ENCODE data around the gene S100A1.
"Not testable (repeated sequence)": the region's sequence is repeated elsewhere in the genome, so short reads cannot be mapped to it uniquely, and the experiment has no call there.

The S100A1 gene

GRCh38 chr1:153658400-153659174, 30.4 kb downstream of the S100A1 start, which contains the start of gene SNAPIN:
SNAPIN (plus strand) TSS chr1:153658703; CDS start chr1:153658744, 41 bp downstream.
- DNase-seq: peak; percentile 68 to 87 (median 80)

GRCh38 chr1:153659175-153659534, 30.9 kb downstream of the S100A1 start:
- DNase-seq: no peak

- DNase-seq: no peak
Measured at GRCh38 chr1:153659656-153660055, 31.4 kb downstream of the S100A1 start.

- DNase-seq: no peak
Measured at GRCh38 chr1:153661111-153661708, 33.0 kb downstream of the S100A1 start.

- DNase-seq: no peak
Measured at GRCh38 chr1:153662269-153662668, 34.0 kb downstream of the S100A1 start.

- DNase-seq: no peak
Measured at GRCh38 chr1:153663211-153663610, 35.0 kb downstream of the S100A1 start.

- DNase-seq: no peak
Measured at GRCh38 chr1:153667439-153667838, 39.2 kb downstream of the S100A1 start.

- not testable (repeated sequence) for DNase-seq
Measured at GRCh38 chr1:153668672-153669071, 40.4 kb downstream of the S100A1 start.

- DNase-seq: no peak
Measured at GRCh38 chr1:153669606-153670005, 41.4 kb downstream of the S100A1 start.

GRCh38 chr1:153670257-153670858, 42.1 kb downstream of the S100A1 start:
- DNase-seq: peak in 2 of 4 experiments; percentile 17 to 34

- DNase-seq: peak; percentile 85 to 93 (median 90)
Measured at GRCh38 chr1:153670859-153671627, 42.8 kb downstream of the S100A1 start, which contains the start of gene ILF2. ILF2 (minus strand) TSS chr1:153670993; CDS start chr1:153670922, 71 bp downstream.

GRCh38 chr1:153671628-153672353, 43.6 kb downstream of the S100A1 start:
- DNase-seq: peak in 2 of 4 experiments; percentile 12 to 20

GRCh38 chr1:153673511-153673910, 45.3 kb downstream of the S100A1 start:
- DNase-seq: no peak

- peak in 2 of 4 experiments; percentile 21 to 22 for DNase-seq
Measured at GRCh38 chr1:153677718-153678518, 49.7 kb downstream of the S100A1 start.

GRCh38 chr1:153678519-153679336, 50.5 kb downstream of the S100A1 start, which contains the start of gene NPR1:
NPR1 (plus strand) TSS chr1:153678688; CDS start chr1:153679109, 421 bp downstream.
- no peak for DNase-seq

GRCh38 chr1:153679337-153680119, 51.3 kb downstream of the S100A1 start:
- DNase-seq: peak in 1 of 4 experiments; percentile 28

GRCh38 chr1:153680120-153680403, 51.8 kb downstream of the S100A1 start:
- no peak for DNase-seq

Measured in activated naive CD4-positive, alpha-beta T cell (primary cell).